C4-2B (cell line): Measurements from ENCODE around the gene KLHL3.

Experiments used
- CTCF ChIP-seq: fragments of 450-650 bp; conservative IDR thresholded peaks from 2 replicates; pipeline ENCODE4 v1.5.1; 2017; ENCODE audit warnings: mild to moderate bottlenecking
- ZFX ChIP-seq: fragments of 450-650 bp; IDR thresholded peaks from 2 replicates; pipeline ENCODE4 v1.6.1; 2017

- TF ChIP-seq CTCF = no peak
- no peak for TF ChIP-seq ZFX
Observed at GRCh38 chr5:137734962-137735554, 831 bp downstream of the KLHL3 start.
